Stimulated activated CD8-positive, alpha-beta memory T cell treated with anti-CD3 and anti-CD28 coated beads, Interleukin-4, amount 100 ng/mL, for 24 hours (primary cell): Measurements from ENCODE around the gene PTPRN2.
"Not testable (repeated sequence)": the region's sequence is repeated elsewhere in the genome, so short reads cannot be mapped to it uniquely, and the experiment has no call there.

Experiments
- DNase-seq: peaks from one replicate; pipeline ENCODE4 v3.0.0-alpha.2; 2020; ENCODE audit warnings: low read depth

The PTPRN2 gene

GRCh38 chr7:158048569-158048968 lies 539.1 kb downstream of the PTPRN2 start:
- DNase-seq: no peak

- DNase-seq: no peak
These were observed 540.1 kb downstream of the PTPRN2 start for GRCh38 chr7:158047391-158048059.

- not testable (repeated sequence) for DNase-seq
These were observed 541.4 kb downstream of the PTPRN2 start for GRCh38 chr7:158046246-158046645.

GRCh38 chr7:158044482-158044823 lies 543.2 kb downstream of the PTPRN2 start:
- no peak for DNase-seq

- no peak for DNase-seq
These were observed 543.8 kb downstream of the PTPRN2 start for GRCh38 chr7:158043551-158044481.

- DNase-seq: no peak
These were observed 545.3 kb downstream of the PTPRN2 start for GRCh38 chr7:158042156-158042880.

GRCh38 chr7:158040199-158040598 lies 547.4 kb downstream of the PTPRN2 start:
- no peak for DNase-seq

GRCh38 chr7:158039270-158039669 lies 548.4 kb downstream of the PTPRN2 start:
- no peak for DNase-seq

- DNase-seq: no peak
These were observed 550.4 kb downstream of the PTPRN2 start for GRCh38 chr7:158037211-158037610.

- DNase-seq: no peak
These were observed 552.3 kb downstream of the PTPRN2 start for GRCh38 chr7:158035343-158035742.

GRCh38 chr7:158034571-158034970 lies 553.1 kb downstream of the PTPRN2 start:
- no peak for DNase-seq

GRCh38 chr7:158033925-158034324 lies 553.7 kb downstream of the PTPRN2 start:
- not testable (repeated sequence) for DNase-seq

GRCh38 chr7:158033196-158033595 lies 554.4 kb downstream of the PTPRN2 start:
- no peak for DNase-seq

- no peak for DNase-seq
These were observed 555.0 kb downstream of the PTPRN2 start for GRCh38 chr7:158032561-158033115.

- no peak for DNase-seq
These were observed 555.7 kb downstream of the PTPRN2 start for GRCh38 chr7:158031867-158032308.

GRCh38 chr7:158030566-158030965 lies 557.1 kb downstream of the PTPRN2 start:
- DNase-seq: no peak

- no peak for DNase-seq
These were observed 557.6 kb downstream of the PTPRN2 start for GRCh38 chr7:158030071-158030470.

GRCh38 chr7:158029509-158029908 lies 558.1 kb downstream of the PTPRN2 start:
- no peak for DNase-seq

GRCh38 chr7:158028971-158029370 lies 558.7 kb downstream of the PTPRN2 start:
- DNase-seq: no peak

- DNase-seq: no peak
These were observed 559.2 kb downstream of the PTPRN2 start for GRCh38 chr7:158028290-158028941.

GRCh38 chr7:158027646-158028045 lies 560.0 kb downstream of the PTPRN2 start:
- DNase-seq: no peak
